ENCODE data around the gene MYO5A.

DNA sequence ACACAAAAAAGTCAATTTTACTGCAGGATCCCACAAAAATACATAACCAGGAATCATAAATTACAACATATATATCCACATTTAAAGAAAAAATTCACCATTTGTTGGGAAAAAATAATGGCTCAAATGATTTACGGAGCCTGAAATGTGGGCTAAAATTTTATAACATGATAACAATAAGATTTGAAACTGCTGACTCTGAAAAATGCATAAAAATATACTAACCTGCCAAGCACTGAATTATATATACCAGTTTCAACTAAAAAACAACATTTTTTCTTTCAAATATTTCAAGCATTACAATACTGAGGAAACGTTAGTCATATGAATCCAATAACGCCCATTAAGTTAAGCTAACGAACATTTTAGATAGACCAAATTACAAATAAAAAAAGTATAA is 220.8 kb downstream of the MYO5A start:
- TF ChIP-seq, protein P1, sequence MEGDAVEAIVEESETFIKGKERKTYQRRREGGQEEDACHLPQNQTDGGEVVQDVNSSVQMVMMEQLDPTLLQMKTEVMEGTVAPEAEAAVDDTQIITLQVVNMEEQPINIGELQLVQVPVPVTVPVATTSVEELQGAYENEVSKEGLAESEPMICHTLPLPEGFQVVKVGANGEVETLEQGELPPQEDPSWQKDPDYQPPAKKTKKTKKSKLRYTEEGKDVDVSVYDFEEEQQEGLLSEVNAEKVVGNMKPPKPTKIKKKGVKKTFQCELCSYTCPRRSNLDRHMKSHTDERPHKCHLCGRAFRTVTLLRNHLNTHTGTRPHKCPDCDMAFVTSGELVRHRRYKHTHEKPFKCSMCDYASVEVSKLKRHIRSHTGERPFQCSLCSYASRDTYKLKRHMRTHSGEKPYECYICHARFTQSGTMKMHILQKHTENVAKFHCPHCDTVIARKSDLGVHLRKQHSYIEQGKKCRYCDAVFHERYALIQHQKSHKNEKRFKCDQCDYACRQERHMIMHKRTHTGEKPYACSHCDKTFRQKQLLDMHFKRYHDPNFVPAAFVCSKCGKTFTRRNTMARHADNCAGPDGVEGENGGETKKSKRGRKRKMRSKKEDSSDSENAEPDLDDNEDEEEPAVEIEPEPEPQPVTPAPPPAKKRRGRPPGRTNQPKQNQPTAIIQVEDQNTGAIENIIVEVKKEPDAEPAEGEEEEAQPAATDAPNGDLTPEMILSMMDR (IDR thresholded peaks at IDR 0.05) = no peak
- TF ChIP-seq TCF7L2 (IDR thresholded peaks at IDR 0.05; ENCODE audit: low read depth, low read length) (no peak), POLR2AphosphoS5 (IDR thresholded peaks at IDR 0.05; ENCODE audit: low read depth, low read length) (no peak), SIN3A (IDR thresholded peaks at IDR 0.05; ENCODE audit: borderline replicate concordance, insufficient read depth, low read depth, low read length) (no peak)
- TF ChIP-seq, protein P2, sequence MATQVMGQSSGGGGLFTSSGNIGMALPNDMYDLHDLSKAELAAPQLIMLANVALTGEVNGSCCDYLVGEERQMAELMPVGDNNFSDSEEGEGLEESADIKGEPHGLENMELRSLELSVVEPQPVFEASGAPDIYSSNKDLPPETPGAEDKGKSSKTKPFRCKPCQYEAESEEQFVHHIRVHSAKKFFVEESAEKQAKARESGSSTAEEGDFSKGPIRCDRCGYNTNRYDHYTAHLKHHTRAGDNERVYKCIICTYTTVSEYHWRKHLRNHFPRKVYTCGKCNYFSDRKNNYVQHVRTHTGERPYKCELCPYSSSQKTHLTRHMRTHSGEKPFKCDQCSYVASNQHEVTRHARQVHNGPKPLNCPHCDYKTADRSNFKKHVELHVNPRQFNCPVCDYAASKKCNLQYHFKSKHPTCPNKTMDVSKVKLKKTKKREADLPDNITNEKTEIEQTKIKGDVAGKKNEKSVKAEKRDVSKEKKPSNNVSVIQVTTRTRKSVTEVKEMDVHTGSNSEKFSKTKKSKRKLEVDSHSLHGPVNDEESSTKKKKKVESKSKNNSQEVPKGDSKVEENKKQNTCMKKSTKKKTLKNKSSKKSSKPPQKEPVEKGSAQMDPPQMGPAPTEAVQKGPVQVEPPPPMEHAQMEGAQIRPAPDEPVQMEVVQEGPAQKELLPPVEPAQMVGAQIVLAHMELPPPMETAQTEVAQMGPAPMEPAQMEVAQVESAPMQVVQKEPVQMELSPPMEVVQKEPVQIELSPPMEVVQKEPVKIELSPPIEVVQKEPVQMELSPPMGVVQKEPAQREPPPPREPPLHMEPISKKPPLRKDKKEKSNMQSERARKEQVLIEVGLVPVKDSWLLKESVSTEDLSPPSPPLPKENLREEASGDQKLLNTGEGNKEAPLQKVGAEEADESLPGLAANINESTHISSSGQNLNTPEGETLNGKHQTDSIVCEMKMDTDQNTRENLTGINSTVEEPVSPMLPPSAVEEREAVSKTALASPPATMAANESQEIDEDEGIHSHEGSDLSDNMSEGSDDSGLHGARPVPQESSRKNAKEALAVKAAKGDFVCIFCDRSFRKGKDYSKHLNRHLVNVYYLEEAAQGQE (IDR thresholded peaks at IDR 0.05; ENCODE audit: insufficient read depth in 1 of 2, low read depth in 2 of 2, low read length in 1 of 2) = no peak
